K562 (cell line): ENCODE measurements around the gene RNU6-1. TPM values are rescaled to one million over a fixed set of nuclear protein-coding genes. Genes with fewer than 3 reads are reported as not detected.

Experiments
- CHD1 ChIP-seq: fragments of 200-600 bp; sonication (generic); IDR thresholded peaks from one replicate; pipeline ENCODE4 v1.6.1; 2012; ENCODE audit warnings: mild to moderate bottlenecking, moderate library complexity, low read length, inconsistent platforms
- CTBP1 ChIP-seq: fragments of 450-650 bp; IDR thresholded peaks from 2 replicates; pipeline ENCODE4 v1.6.1; 2016; ENCODE audit warnings: borderline replicate concordance
- CXXC5 ChIP-seq: fragments of 250-450 bp; sonication (Bioruptor Pico); IDR thresholded peaks from 2 replicates; pipeline ENCODE4 v1.8.0; 2022; ENCODE audit warnings: inconsistent platforms, mild to moderate bottlenecking, moderate library complexity
- DMBX1 ChIP-seq: fragments of 250-450 bp; sonication (Bioruptor Pico); IDR thresholded peaks from 2 replicates; pipeline ENCODE4 v1.8.0; 2022; ENCODE audit warnings: inconsistent platforms, mild to moderate bottlenecking, moderate library complexity, borderline replicate concordance
- EP300 ChIP-seq: IDR thresholded peaks from 2 replicates; pipeline ENCODE4 v1.6.1; 2012; ENCODE audit warnings: low read length, improper control_type of control experiment
- EP400 ChIP-seq: fragments of 450-650 bp; IDR thresholded peaks from 2 replicates; pipeline ENCODE4 v1.6.1; 2017; ENCODE audit warnings: antibody characterized with exemption, mild to moderate bottlenecking, moderate library complexity
- FOXJ3 ChIP-seq: sonication (generic); formaldehyde crosslinking; IDR thresholded peaks from 2 replicates; pipeline ENCODE4 v1.4.0; 2020; ENCODE audit warnings: mild to moderate bottlenecking, missing genetic modification reagents
- HDAC8 ChIP-seq: fragments of 450-650 bp; IDR thresholded peaks from 2 replicates; pipeline ENCODE4 v1.6.1; 2016; ENCODE audit warnings: mild to moderate bottlenecking, missing genetic modification characterization, moderate library complexity, missing compliant biosample characterization
- KLF10 ChIP-seq: fragments of 250-450 bp; sonication (Bioruptor Pico); IDR thresholded peaks from 2 replicates; pipeline ENCODE4 v1.6.1; 2021; ENCODE audit warnings: matching md5 sums
- KLF13 ChIP-seq: fragments of 450-650 bp; IDR thresholded peaks from 2 replicates; pipeline ENCODE4 v1.6.1; 2016; ENCODE audit warnings: missing genetic modification characterization, low read depth, mild to moderate bottlenecking, missing compliant biosample characterization, moderate library complexity, borderline replicate concordance
- L3MBTL2 ChIP-seq: fragments of 450-650 bp; IDR thresholded peaks from 2 replicates; pipeline ENCODE4 v1.6.1; 2016; ENCODE audit warnings: mild to moderate bottlenecking, moderate library complexity
- MYNN ChIP-seq, 2 experiments: sonication (generic); formaldehyde crosslinking in 1 of 2; IDR thresholded peaks; 2 replicates each; pipeline versions ENCODE4 v1.5.0 to v1.6.1; 2016 to 2020; ENCODE audit warnings: antibody characterized with exemption in 1 of 2, missing genetic modification reagents in 1 of 2
- PTRF ChIP-seq: fragments of 450-650 bp; IDR thresholded peaks from 2 replicates; pipeline ENCODE4 v1.6.1; 2016; ENCODE audit warnings: mild to moderate bottlenecking, missing genetic modification characterization, missing compliant biosample characterization
- RAD21 ChIP-seq, 2 experiments: fragments of 250-450 bp in 1 of 2; fragments of 450-650 bp in 1 of 2; sonication (Bioruptor Pico) in 1 of 2; formaldehyde crosslinking in 1 of 2; IDR thresholded peaks in 1 of 2; conservative IDR thresholded peaks in 1 of 2; 2 replicates each; pipeline versions ENCODE4 v1.4.0 to v1.8.0; 2020 to 2022; ENCODE audit warnings: mild to moderate bottlenecking in 2 of 2, moderate library complexity in 1 of 2
- SMARCA4 ChIP-seq: fragments of 450-650 bp; IDR thresholded peaks from 2 replicates; pipeline ENCODE4 v1.6.1; 2016
- TBP ChIP-seq: optimal IDR thresholded peaks from 2 replicates; pipeline ENCODE3; 2011; ENCODE audit warnings: low read depth, low read length, improper control_type of control experiment
- ZNF507 ChIP-seq: conservative IDR thresholded peaks from 2 replicates; pipeline ENCODE4 v1.6.1; 2017; ENCODE audit warnings: missing genetic modification characterization, missing compliant biosample characterization
- ZNF707 ChIP-seq: fragments of 250-450 bp; sonication (Bioruptor Pico); conservative IDR thresholded peaks from 2 replicates; pipeline ENCODE4 v1.8.0; 2022; ENCODE audit warnings: inconsistent platforms, mild to moderate bottlenecking, moderate library complexity
- polyA plus RNA-seq, 8 experiments: library from polyadenylated mRNA; depleted of rRNA in 4 of 8; stranded (reverse) in 5 of 8; unstranded in 3 of 8; fragments of >200 nt; fragmentation: Nextera tagmentation in 2 of 8; fragmentation: Illumina TruSeq in 1 of 8; extraction: Ambion mirVana in 2 of 8; extraction: Trizol in 1 of 8; gene quantifications; 2 replicates each; pipeline versions ENCODE4 v1.2.1 to v1.2.3, GENCODE V29; 2011 to 2014; ENCODE audit warnings: inconsistent platforms in 1 of 8, missing spikeins in 1 of 8
- total RNA-seq, 7 experiments: library from RNA; depleted of rRNA in 6 of 7; stranded (reverse); fragments of >200 nt in 6 of 7; fragmentation: Illumina TruSeq in 2 of 7; extraction: Trizol in 2 of 7; gene quantifications; 2 replicates each; pipeline versions ENCODE4 v1.2.1 to v1.2.3, GENCODE V29; 2011 to 2021; ENCODE audit warnings: low replicate concordance in 1 of 7
- TF ChIP-seq, protein P1 (sequence below): fragments of 450-650 bp; IDR thresholded peaks from one replicate; pipeline ENCODE4 v1.6.1; 2018; ENCODE audit warnings: mild to moderate bottlenecking, moderate library complexity; ENCODE audit not compliant: partially characterized antibody
- TF ChIP-seq, protein P2 (sequence below): fragments of 450-650 bp; IDR thresholded peaks from 2 replicates; pipeline ENCODE4 v1.6.1; 2016
- TF ChIP-seq, protein P3 (sequence below): IDR thresholded peaks from 2 replicates; pipeline ENCODE4 v1.6.1; 2011; ENCODE audit not compliant: insufficient read length; ENCODE audit errors: extremely low read depth
- TF ChIP-seq, protein P4 (sequence below): fragments of 250-450 bp; sonication (Bioruptor Pico); IDR thresholded peaks from 2 replicates; pipeline ENCODE4 v1.9.0; 2021; ENCODE audit warnings: mild to moderate bottlenecking
- TF ChIP-seq, protein P5 (sequence below): fragments of 450-650 bp; IDR thresholded peaks from 2 replicates; pipeline ENCODE4 v1.6.1; 2017; ENCODE audit warnings: mild to moderate bottlenecking, moderate library complexity

The RNU6-1 gene
- total and polyA plus RNA-seq, 9 of the 15 experiments (the other 6 are each of a cell fraction or from before 2014, with no cell fraction given) = not detected

DNA sequence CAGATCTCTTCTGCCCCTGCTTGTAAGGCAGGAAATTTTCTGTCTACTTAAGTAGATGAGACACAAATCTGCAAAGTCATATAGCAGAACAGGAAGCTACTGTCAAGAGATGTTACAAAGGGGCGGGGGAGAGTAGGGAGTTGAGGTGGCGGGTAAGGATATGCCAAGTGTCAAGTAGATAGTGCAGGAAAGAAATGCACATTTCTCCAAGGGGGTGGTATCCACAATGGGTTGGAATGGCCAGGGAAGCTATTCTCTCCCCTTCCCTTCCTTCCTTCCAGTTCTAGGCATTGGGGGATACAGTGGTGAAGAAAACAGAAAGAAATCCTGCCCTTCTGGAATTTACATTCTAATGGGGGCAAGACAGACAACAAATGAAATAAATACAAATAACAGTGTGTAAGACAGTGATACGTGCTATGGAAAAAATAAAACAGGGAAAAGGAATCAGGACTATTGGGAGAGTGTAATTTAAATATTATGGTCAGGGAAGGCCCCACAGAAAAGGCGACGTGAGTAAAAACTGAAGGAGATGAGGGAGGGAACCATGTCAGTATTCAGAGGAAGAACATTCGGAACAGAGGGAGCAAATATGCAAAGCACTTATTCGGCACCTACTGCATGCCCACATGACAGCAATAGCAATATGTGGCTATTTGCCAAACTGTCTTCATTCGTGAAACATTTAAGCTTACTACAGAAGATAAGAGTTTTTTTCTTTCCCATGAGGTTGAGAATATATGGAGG lies 42.8 kb upstream of the RNU6-1 start (continued):
- TF ChIP-seq MYNN (IDR thresholded peaks at IDR 0.05) = 0 out of 2 replicates have a peak, but pooled peaks have one; percentile 36
- no peak for TF ChIP-seq MYNN (CRISPR knock-in tag; IDR thresholded peaks at IDR 0.05)
- no peak; the same call in 1 of the 2 replicates for TF ChIP-seq PTRF (tag)
- TF ChIP-seq, protein P1, sequence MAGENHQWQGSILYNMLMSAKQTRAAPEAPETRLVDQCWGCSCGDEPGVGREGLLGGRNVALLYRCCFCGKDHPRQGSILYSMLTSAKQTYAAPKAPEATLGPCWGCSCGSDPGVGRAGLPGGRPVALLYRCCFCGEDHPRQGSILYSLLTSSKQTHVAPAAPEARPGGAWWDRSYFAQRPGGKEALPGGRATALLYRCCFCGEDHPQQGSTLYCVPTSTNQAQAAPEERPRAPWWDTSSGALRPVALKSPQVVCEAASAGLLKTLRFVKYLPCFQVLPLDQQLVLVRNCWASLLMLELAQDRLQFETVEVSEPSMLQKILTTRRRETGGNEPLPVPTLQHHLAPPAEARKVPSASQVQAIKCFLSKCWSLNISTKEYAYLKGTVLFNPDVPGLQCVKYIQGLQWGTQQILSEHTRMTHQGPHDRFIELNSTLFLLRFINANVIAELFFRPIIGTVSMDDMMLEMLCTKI = no peak
- no peak for TF ChIP-seq CHD1
- TF ChIP-seq HDAC8 = 0 out of 2 replicates have a peak, but pooled peaks have one; percentile 8
- peak; percentile 63 for TF ChIP-seq CTBP1
- no peak for TF ChIP-seq ZNF507 (tag)
- TF ChIP-seq, protein P2, sequence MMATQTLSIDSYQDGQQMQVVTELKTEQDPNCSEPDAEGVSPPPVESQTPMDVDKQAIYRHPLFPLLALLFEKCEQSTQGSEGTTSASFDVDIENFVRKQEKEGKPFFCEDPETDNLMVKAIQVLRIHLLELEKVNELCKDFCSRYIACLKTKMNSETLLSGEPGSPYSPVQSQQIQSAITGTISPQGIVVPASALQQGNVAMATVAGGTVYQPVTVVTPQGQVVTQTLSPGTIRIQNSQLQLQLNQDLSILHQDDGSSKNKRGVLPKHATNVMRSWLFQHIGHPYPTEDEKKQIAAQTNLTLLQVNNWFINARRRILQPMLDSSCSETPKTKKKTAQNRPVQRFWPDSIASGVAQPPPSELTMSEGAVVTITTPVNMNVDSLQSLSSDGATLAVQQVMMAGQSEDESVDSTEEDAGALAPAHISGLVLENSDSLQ = peak; percentile 73
- TF ChIP-seq SMARCA4 = peak; percentile 89
- no peak for TF ChIP-seq KLF10 (CRISPR knock-in tag)
- no peak for TF ChIP-seq FOXJ3 (CRISPR knock-in tag)
- peak; percentile 46 for TF ChIP-seq EP400
- 0 out of 2 replicates have a peak, but pooled peaks have one; percentile 39 for TF ChIP-seq DMBX1 (CRISPR knock-in tag)
- TF ChIP-seq TBP = peak; percentile 55
- peak; percentile 38; the same call in 1 of the 2 replicates for TF ChIP-seq CXXC5
- peak in 1 of 2 experiments; percentile 18; a peak in 1 of 4 replicates for TF ChIP-seq RAD21 (CRISPR knock-in tag; conservative IDR thresholded peaks at IDR 0.05 in 1 of 2, IDR thresholded peaks at IDR 0.05 in 1 of 2)
- TF ChIP-seq L3MBTL2 = no peak
- TF ChIP-seq EP300 = peak; percentile 87
- TF ChIP-seq, protein P3, sequence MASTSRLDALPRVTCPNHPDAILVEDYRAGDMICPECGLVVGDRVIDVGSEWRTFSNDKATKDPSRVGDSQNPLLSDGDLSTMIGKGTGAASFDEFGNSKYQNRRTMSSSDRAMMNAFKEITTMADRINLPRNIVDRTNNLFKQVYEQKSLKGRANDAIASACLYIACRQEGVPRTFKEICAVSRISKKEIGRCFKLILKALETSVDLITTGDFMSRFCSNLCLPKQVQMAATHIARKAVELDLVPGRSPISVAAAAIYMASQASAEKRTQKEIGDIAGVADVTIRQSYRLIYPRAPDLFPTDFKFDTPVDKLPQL = no peak
- no peak for TF ChIP-seq KLF13
- TF ChIP-seq, protein P4, sequence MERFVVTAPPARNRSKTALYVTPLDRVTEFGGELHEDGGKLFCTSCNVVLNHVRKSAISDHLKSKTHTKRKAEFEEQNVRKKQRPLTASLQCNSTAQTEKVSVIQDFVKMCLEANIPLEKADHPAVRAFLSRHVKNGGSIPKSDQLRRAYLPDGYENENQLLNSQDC = no peak
- TF ChIP-seq, protein P5, sequence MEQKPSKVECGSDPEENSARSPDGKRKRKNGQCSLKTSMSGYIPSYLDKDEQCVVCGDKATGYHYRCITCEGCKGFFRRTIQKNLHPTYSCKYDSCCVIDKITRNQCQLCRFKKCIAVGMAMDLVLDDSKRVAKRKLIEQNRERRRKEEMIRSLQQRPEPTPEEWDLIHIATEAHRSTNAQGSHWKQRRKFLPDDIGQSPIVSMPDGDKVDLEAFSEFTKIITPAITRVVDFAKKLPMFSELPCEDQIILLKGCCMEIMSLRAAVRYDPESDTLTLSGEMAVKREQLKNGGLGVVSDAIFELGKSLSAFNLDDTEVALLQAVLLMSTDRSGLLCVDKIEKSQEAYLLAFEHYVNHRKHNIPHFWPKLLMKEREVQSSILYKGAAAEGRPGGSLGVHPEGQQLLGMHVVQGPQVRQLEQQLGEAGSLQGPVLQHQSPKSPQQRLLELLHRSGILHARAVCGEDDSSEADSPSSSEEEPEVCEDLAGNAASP = no peak
- no peak for TF ChIP-seq ZNF707
